Transverse colon (tissue), 4 donors: ENCODE data around the gene MYH11.

Source experiments
- POLR2A ChIP-seq: fragments of 450-650 bp; IDR thresholded peaks from one replicate; pipeline ENCODE4 v1.6.1; 2016; ENCODE audit warnings: antibody characterized with exemption, mild to moderate bottlenecking, moderate library complexity
- POLR2AphosphoS5 ChIP-seq, 3 donors: sonication (generic); formaldehyde crosslinking; IDR thresholded peaks; one replicate each; pipeline ENCODE4 v1.6.1; 2016; ENCODE audit warnings: antibody characterized with exemption in 3 of 3
- TF ChIP-seq, protein P1 (sequence below), 5 experiments: fragments of 200-600 bp in 3 of 5; fragments of 450-650 bp in 2 of 5; sonication (generic) in 3 of 5; IDR thresholded peaks; 1 replicate in 2 of 5; 2 replicates in 3 of 5; pipeline ENCODE4 v1.5.1; 2016 to 2017; ENCODE audit warnings: antibody characterized with exemption in 5 of 5, inconsistent platforms in 3 of 5, mild to moderate bottlenecking in 2 of 5, moderate library complexity in 1 of 5

DNA sequence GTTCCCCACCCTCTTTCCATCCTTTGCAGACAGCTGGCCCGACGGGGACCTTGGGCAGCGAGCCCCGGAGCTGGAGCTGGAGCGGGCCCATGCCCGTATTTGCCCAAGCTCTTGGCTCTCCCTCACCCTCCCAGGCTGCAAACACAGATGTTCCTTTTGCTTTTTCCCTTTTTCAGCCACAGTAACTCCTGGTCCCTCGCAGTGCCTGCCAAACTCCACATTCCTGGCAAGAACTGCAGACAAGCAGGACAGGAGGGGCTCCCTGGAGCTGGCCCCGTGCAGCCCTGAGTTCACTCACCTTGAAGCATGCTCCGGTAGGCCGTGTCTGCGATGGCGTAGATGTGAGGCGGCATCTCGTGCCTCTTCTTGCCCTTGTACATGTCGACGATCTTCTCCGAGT lies 33.9 kb downstream of the MYH11 start:
- TF ChIP-seq, protein P1, sequence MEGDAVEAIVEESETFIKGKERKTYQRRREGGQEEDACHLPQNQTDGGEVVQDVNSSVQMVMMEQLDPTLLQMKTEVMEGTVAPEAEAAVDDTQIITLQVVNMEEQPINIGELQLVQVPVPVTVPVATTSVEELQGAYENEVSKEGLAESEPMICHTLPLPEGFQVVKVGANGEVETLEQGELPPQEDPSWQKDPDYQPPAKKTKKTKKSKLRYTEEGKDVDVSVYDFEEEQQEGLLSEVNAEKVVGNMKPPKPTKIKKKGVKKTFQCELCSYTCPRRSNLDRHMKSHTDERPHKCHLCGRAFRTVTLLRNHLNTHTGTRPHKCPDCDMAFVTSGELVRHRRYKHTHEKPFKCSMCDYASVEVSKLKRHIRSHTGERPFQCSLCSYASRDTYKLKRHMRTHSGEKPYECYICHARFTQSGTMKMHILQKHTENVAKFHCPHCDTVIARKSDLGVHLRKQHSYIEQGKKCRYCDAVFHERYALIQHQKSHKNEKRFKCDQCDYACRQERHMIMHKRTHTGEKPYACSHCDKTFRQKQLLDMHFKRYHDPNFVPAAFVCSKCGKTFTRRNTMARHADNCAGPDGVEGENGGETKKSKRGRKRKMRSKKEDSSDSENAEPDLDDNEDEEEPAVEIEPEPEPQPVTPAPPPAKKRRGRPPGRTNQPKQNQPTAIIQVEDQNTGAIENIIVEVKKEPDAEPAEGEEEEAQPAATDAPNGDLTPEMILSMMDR (IDR thresholded peaks at IDR 0.05): no peak
- TF ChIP-seq POLR2AphosphoS5 (IDR thresholded peaks at IDR 0.05) (peak in 2 of 3 donors; percentile 51 to 64), POLR2A (no peak)
